Parathyroid adenoma (tissue), 2 donors: ENCODE data around the gene SFR1.

ENCODE experiments used
- H2AFZ ChIP-seq: fragments of 300-600 bp; sonication (generic); one replicate; pipeline ENCODE4 v1.7.0; 2017; ENCODE audit warnings: antibody characterized with exemption, mild to moderate bottlenecking
- H3K27ac ChIP-seq: fragments of 300-600 bp; sonication (generic); one replicate; pipeline ENCODE4 v1.7.0; 2017
- H3K27me3 ChIP-seq: fragments of 300-600 bp; sonication (generic); one replicate; pipeline ENCODE4 v1.7.0; 2017; ENCODE audit warnings: low read length; ENCODE audit not compliant: control insufficient read depth, insufficient read depth
- H3K36me3 ChIP-seq: fragments of 300-600 bp; sonication (generic); one replicate; pipeline ENCODE4 v1.7.0; 2017; ENCODE audit warnings: low read length; ENCODE audit not compliant: control insufficient read depth, insufficient read depth
- H3K4me1 ChIP-seq: fragments of 300-600 bp; sonication (generic); one replicate; pipeline ENCODE4 v1.7.0; 2017; ENCODE audit warnings: control low read depth
- H3K4me2 ChIP-seq: fragments of 300-600 bp; sonication (generic); one replicate; pipeline ENCODE4 v1.7.0; 2017; ENCODE audit warnings: low read length
- H3K4me3 ChIP-seq: fragments of 300-600 bp; sonication (generic); one replicate; pipeline ENCODE4 v1.7.0; 2017; ENCODE audit warnings: low read depth, low read length
- H3K79me2 ChIP-seq: fragments of 300-600 bp; sonication (generic); one replicate; pipeline ENCODE4 v1.7.0; 2017; ENCODE audit warnings: control low read depth
- H3K9ac ChIP-seq: fragments of 300-600 bp; sonication (generic); one replicate; pipeline ENCODE4 v1.7.0; 2017; ENCODE audit warnings: mild to moderate bottlenecking
- H3K9me3 ChIP-seq: fragments of 300-600 bp; sonication (generic); one replicate; pipeline ENCODE4 v1.7.0; 2017; ENCODE audit warnings: low read length; ENCODE audit not compliant: control insufficient read depth
- TF ChIP-seq, protein P1 (sequence below): fragments of 300-600 bp; sonication (generic); IDR thresholded peaks from one replicate; pipeline ENCODE4 v1.7.0; 2017; ENCODE audit warnings: antibody characterized with exemption, mild to moderate bottlenecking
- donor health status: primary hyperparathyroidism.

SFR1 gene

GRCh38 chr10:104113376-104113956 lies 8.5 kb upstream of the SFR1 start:
- Histone ChIP-seq H3K4me1 (no peaks in the 10 kb centered on the region), H3K4me3 (no peak overlapping the region), H3K9me3 (no peaks in the 10 kb centered on the region), H3K79me2 (no peaks in the 10 kb centered on the region), H3K27ac (no peak overlapping the region), H2AFZ (no peak overlapping the region), H3K4me2 (no peak overlapping the region), H3K9ac (no peak overlapping the region), H3K27me3 (no peaks in the 10 kb centered on the region), H3K36me3 (no peaks in the 10 kb centered on the region)
- TF ChIP-seq, protein P1, sequence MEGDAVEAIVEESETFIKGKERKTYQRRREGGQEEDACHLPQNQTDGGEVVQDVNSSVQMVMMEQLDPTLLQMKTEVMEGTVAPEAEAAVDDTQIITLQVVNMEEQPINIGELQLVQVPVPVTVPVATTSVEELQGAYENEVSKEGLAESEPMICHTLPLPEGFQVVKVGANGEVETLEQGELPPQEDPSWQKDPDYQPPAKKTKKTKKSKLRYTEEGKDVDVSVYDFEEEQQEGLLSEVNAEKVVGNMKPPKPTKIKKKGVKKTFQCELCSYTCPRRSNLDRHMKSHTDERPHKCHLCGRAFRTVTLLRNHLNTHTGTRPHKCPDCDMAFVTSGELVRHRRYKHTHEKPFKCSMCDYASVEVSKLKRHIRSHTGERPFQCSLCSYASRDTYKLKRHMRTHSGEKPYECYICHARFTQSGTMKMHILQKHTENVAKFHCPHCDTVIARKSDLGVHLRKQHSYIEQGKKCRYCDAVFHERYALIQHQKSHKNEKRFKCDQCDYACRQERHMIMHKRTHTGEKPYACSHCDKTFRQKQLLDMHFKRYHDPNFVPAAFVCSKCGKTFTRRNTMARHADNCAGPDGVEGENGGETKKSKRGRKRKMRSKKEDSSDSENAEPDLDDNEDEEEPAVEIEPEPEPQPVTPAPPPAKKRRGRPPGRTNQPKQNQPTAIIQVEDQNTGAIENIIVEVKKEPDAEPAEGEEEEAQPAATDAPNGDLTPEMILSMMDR = no peak

DNA sequence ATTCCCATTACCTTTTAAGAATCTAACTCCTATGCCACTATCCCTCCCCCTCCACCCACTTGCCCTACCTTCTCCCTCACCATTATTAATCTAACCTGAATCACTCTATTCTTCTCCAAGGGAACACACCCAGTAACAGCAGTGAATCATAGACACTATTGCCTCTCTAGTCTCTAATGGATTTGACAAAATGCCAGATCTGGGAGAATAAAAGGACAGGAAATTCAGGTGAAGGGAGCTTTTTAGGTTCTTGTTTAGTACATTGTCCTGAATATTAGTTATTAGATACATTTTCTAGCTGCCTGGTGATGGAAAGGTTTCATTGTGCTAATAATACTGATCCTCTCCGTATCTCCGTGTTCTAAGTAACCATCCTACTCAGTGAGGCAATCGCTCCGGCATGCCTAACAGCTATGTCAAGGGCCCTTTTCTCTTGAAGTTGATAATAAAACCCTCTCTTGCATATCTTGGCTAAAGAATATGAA lies 4.1 kb upstream of the SFR1 start:
- H3K9me3 ChIP-seq = no peaks in the 10 kb centered on the region
- no peak overlapping the region for H3K27ac ChIP-seq
- H3K4me2 ChIP-seq = no peak overlapping the region
- H3K27me3 ChIP-seq = no peaks in the 10 kb centered on the region
- TF ChIP-seq, protein P1 = no peak
- H3K36me3 ChIP-seq = no peaks in the 10 kb centered on the region
- H2AFZ ChIP-seq = no peak overlapping the region
- no peaks in the 10 kb centered on the region for H3K79me2 ChIP-seq
- no peak overlapping the region for H3K4me3 ChIP-seq
- peaks cover 5% of the 10 kb centered on the region for H3K4me1 ChIP-seq
- H3K9ac ChIP-seq = no peak overlapping the region

GRCh38 chr10:104119996-104120395 lies 2.0 kb upstream of the SFR1 start:
- peak overlapping the region; percentile 94 for H2AFZ ChIP-seq
- H3K4me1 ChIP-seq = peaks cover 5% of the 10 kb centered on the region
- peak overlapping the region; percentile 8 for H3K4me2 ChIP-seq
- H3K36me3 ChIP-seq = no peaks in the 10 kb centered on the region
- H3K27ac ChIP-seq = peak overlapping the region; percentile 97
- H3K9ac ChIP-seq = no peak overlapping the region
- H3K9me3 ChIP-seq = no peaks in the 10 kb centered on the region
- TF ChIP-seq, protein P1 = no peak
- no peaks in the 10 kb centered on the region for H3K27me3 ChIP-seq
- H3K4me3 ChIP-seq = no peak overlapping the region
- H3K79me2 ChIP-seq = no peaks in the 10 kb centered on the region

DNA sequence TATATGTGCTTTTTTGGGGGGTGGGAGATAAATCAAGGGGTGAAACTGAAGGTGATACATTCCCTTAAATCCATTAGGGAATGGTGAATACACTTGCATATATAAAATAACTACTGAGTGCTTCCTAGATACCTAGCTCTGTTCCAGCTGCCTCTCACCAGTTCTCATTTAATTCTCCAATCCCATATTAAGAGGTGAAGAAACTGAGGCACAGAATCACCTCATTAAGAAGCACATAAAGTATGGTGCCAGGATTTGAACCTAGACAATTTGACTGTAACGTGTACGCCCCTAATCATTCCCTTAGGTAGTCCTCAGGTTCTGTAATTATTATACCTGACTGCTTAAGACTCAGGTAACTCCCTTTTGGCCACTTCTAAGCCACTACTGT lies 1.5 kb upstream of the SFR1 start:
- Histone ChIP-seq H3K79me2 (no peaks in the 10 kb centered on the region), H3K4me1 (peaks cover 5% of the 10 kb centered on the region), H3K9ac (no peak overlapping the region), H3K4me3 (peak overlapping the region; percentile 92), H3K27ac (peak overlapping the region; percentile 97), H3K36me3 (no peaks in the 10 kb centered on the region), H3K4me2 (peak overlapping the region; percentile 98), H3K27me3 (no peaks in the 10 kb centered on the region), H3K9me3 (no peaks in the 10 kb centered on the region), H2AFZ (peak overlapping the region; percentile 94)
- TF ChIP-seq, protein P1 = no peak

DNA sequence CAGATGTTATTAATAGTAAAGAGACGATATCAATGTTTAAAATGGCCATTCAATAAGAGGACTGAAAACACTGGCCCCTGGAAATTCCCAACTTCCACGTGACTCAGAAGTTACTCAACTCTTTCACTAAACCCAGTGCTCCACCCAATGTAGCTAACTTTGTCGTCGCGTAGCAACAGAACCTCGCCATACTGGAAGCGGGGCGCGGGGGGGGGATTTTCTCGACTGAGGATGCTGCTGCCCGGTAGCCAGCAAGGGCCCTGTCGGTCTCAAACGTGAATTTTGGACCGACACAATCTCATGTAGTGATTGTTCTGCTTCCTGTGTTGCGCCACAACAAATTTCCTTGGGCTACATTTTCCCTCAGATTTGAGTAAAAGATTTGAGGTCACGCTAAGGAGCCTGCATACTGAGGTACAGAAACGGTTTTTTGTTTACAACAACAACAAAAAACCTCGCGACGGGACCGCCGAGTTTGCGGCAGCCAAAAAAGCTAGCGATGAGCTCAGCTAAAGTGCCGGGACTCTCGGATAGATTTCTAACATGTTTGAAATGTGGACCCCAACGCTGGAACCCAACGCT lies 977 bp upstream of the SFR1 start:
- Histone ChIP-seq H3K4me2 (peak overlapping the region; percentile 98), H2AFZ (peak overlapping the region; percentile 94), H3K9ac (peak overlapping the region; percentile 90), H3K4me3 (peak overlapping the region; percentile 92), H3K79me2 (no peaks in the 10 kb centered on the region), H3K27me3 (no peaks in the 10 kb centered on the region), H3K4me1 (peaks cover 5% of the 10 kb centered on the region), H3K9me3 (no peaks in the 10 kb centered on the region), H3K36me3 (no peaks in the 10 kb centered on the region), H3K27ac (peak overlapping the region; percentile 97)
- TF ChIP-seq, protein P1 = no peak
